Effector memory CD4-positive, alpha-beta T cell (primary cell): ENCODE results near the gene SMARCD3.
A peak's percentile ranks its signal among the peaks of the same experiment; 100 is the strongest.

Experiments
- DNase-seq, 3 donors: peaks; one replicate each; pipeline ENCODE4 v3.0.0-alpha.2; 2020
- H3K27ac ChIP-seq: 2 replicates; pipeline ENCODE4 v1.7.0; 2013; ENCODE audit warnings: mild to moderate bottlenecking, low read length, moderate library complexity; ENCODE audit not compliant: insufficient read depth, poor library complexity, severe bottlenecking
- H3K27me3 ChIP-seq: replicated peaks from 2 replicates; pipeline ENCODE4 v1.7.0; 2013; ENCODE audit warnings: mild to moderate bottlenecking, low read length; ENCODE audit not compliant: insufficient read depth, control insufficient read depth, poor library complexity, severe bottlenecking
- H3K36me3 ChIP-seq: 2 replicates; pipeline ENCODE4 v1.7.0; 2013; ENCODE audit warnings: mild to moderate bottlenecking, low read length, moderate library complexity; ENCODE audit not compliant: control insufficient read depth, insufficient read depth
- H3K4me1 ChIP-seq: 2 replicates; pipeline ENCODE4 v1.7.0; 2013; ENCODE audit warnings: low read length, mild to moderate bottlenecking; ENCODE audit not compliant: control insufficient read depth, insufficient read depth, poor library complexity, severe bottlenecking
- H3K4me3 ChIP-seq: 2 replicates; pipeline ENCODE4 v1.7.0; 2013; ENCODE audit warnings: low read length, low read depth, mild to moderate bottlenecking; ENCODE audit not compliant: insufficient read depth, poor library complexity, severe bottlenecking
- H3K9me3 ChIP-seq: 2 replicates; pipeline ENCODE4 v1.7.0; 2013; ENCODE audit warnings: mild to moderate bottlenecking, low read length, moderate library complexity; ENCODE audit not compliant: control insufficient read depth

SMARCD3 gene

DNA sequence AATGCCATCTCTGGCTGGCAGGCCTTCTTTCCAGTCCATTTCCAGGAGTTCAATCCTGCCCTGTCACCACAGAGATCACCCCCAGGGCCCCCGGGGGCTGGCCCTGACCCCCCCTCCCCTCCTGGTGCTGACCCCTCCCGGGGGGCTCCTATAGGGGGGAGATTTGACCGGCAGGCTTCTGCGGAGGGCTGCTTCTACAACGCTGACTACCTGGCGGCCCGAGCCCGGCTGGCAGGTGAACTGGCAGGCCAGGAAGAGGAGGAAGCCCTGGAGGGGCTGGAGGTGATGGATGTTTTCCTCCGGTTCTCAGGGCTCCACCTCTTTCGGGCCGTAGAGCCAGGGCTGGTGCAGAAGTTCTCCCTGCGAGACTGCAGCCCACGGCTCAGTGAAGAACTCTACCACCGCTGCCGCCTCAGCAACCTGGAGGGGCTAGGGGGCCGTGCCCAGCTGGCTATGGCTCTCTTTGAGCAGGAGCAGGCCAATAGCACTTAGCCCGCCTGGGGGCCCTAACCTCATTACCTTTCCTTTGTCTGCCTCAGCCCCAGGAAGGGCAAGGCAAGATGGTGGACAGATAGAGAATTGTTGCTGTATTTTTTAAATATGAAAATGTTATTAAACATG lies 10.2 kb downstream of the SMARCD3 start:
- H3K27ac ChIP-seq = no peak overlapping the region
- DNase-seq = no peak
- peaks cover 15% of the 10 kb centered on the region for H3K4me1 ChIP-seq
- H3K9me3 ChIP-seq = no peaks in the 10 kb centered on the region
- no peaks in the 10 kb centered on the region for H3K27me3 ChIP-seq
- no peak overlapping the region for H3K4me3 ChIP-seq
- peaks cover 46% of the 10 kb centered on the region for H3K36me3 ChIP-seq

DNA sequence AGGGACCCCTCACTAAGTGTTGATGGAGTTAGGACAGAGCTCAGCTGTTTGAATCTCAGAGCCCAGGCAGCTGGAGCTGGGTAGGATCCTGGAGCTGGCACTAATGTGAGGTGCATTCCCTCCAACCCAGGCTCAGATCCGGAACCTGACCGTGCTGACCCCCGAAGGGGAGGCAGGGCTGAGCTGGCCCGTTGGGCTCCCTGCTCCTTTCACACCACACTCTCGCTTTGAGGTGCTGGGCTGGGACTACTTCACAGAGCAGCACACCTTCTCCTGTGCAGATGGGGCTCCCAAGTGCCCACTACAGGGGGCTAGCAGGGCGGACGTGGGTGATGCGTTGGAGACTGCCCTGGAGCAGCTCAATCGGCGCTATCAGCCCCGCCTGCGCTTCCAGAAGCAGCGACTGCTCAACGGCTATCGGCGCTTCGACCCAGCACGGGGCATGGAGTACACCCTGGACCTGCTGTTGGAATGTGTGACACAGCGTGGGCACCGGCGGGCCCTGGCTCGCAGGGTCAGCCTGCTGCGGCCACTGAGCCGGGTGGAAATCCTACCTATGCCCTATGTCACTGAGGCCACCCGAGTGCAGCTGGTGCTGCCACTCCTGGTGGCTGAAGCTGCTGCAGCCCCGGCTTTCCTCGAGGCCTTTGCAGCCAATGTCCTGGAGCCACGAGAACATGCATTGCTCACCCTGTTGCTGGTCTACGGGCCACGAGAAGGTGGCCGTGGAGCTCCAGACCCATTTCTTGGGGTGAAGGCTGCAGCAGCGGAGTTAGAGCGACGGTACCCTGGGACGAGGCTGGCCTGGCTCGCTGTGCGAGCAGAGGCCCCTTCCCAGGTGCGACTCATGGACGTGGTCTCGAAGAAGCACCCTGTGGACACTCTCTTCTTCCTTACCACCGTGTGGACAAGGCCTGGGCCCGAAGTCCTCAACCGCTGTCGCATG lies 11.0 kb downstream of the SMARCD3 start:
- no peak overlapping the region for H3K4me3 ChIP-seq
- no peak overlapping the region for H3K27ac ChIP-seq
- H3K27me3 ChIP-seq = no peaks in the 10 kb centered on the region
- H3K36me3 ChIP-seq = peaks cover 46% of the 10 kb centered on the region
- H3K9me3 ChIP-seq = no peaks in the 10 kb centered on the region
- DNase-seq = no peak
- peaks cover 13% of the 10 kb centered on the region for H3K4me1 ChIP-seq

DNA sequence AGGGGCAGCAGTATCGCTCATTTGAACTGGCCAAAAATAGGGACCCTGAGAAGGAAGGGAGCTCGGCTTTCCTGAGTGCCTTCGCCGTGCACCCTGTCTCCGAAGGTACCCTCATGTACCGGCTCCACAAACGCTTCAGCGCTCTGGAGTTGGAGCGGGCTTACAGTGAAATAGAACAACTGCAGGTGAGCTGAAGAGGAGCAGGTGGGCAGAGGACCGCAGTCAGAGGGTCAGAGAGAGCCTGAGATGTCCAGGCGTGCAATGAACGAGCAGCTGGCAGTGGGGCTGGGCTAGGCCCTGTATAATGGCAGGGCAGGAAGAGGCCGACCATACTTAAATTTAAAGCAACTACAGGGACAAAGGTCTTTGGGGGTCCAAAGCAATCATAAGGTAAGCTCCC lies 12.1 kb downstream of the SMARCD3 start:
- Histone ChIP-seq H3K27ac (no peak overlapping the region), H3K27me3 (no peaks in the 10 kb centered on the region), H3K4me1 (peaks cover 17% of the 10 kb centered on the region), H3K4me3 (no peak overlapping the region), H3K9me3 (no peaks in the 10 kb centered on the region), H3K36me3 (peaks cover 46% of the 10 kb centered on the region)
- DNase-seq = no peak

DNA sequence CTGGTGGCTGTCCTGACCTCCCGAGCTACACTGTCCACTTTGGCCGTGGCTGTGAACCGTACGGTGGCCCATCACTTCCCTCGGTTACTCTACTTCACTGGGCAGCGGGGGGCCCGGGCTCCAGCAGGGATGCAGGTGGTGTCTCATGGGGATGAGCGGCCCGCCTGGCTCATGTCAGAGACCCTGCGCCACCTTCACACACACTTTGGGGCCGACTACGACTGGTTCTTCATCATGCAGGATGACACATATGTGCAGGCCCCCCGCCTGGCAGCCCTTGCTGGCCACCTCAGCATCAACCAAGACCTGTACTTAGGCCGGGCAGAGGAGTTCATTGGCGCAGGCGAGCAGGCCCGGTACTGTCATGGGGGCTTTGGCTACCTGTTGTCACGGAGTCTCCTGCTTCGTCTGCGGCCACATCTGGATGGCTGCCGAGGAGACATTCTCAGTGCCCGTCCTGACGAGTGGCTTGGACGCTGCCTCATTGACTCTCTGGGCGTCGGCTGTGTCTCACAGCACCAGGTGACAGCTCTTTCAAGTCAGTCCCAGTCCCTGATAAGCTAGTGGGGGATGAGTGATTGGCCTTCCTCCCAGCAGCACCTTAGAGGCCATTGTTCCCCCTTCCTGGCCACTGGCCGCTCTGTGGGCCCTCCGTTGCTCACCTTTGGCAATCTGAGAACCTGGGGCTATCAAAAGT lies 13.3 kb downstream of the SMARCD3 start:
- Histone ChIP-seq H3K27ac (no peak overlapping the region), H3K4me1 (peaks cover 17% of the 10 kb centered on the region), H3K9me3 (no peaks in the 10 kb centered on the region), H3K36me3 (peaks cover 46% of the 10 kb centered on the region), H3K27me3 (no peaks in the 10 kb centered on the region), H3K4me3 (no peak overlapping the region)
- DNase-seq = no peak

DNA sequence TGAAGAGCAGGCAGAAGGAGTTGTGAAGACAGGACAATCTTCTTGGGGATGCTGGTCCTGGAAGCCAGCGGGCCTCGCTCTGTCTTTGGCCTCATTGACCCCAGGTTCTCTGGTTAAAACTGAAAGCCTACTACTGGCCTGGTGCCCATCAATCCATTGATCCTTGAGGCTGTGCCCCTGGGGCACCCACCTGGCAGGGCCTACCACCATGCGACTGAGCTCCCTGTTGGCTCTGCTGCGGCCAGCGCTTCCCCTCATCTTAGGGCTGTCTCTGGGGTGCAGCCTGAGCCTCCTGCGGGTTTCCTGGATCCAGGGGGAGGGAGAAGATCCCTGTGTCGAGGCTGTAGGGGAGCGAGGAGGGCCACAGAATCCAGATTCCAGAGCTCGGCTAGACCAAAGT lies 14.7 kb downstream of the SMARCD3 start:
- peaks cover 17% of the 10 kb centered on the region for H3K4me1 ChIP-seq
- H3K9me3 ChIP-seq = no peaks in the 10 kb centered on the region
- H3K27me3 ChIP-seq = no peaks in the 10 kb centered on the region
- peaks cover 40% of the 10 kb centered on the region for H3K36me3 ChIP-seq
- no peak overlapping the region for H3K27ac ChIP-seq
- peak overlapping the region; percentile 98 for H3K4me3 ChIP-seq
- DNase-seq = no peak

DNA sequence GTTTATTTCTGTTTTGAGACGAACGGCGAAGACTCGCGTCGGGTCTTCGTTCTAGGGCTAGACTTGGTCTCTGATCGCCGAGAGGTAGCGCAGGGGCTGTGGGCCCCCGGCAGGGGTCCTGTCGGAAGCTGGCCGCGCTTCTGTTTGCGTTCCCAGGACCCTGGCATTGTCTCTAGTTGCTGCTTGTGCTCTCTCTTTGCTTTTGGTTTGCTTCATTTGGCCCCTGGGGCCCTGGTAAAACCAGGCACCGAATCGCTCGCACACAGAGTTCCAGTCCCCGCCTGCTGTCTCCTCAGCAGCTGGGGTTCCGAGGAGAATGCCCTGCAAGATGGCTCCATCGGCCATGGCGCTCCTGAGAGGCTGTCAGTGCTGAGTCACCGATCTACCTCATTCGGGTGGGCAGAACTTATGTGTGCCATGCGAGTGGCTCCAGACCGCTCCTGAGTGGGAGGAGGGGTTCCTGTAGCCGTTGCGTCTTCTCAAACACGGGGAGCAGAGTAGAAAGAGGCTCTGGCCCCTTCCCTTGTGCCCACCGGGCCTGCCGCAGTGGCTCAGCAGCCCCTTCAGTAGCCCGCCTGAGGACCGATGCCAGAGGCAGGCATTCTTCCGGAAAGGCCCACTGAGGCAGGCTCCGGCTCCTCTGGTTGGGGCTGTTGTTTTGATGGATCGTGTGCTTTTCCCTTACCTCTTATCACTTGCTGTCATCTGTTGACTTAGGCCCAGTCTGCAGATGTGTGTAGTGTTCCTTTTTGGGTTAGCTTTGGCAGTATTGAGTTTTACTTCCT lies 15.4 kb downstream of the SMARCD3 start:
- Histone ChIP-seq H3K36me3 (peaks cover 33% of the 10 kb centered on the region), H3K27ac (peak overlapping the region; percentile 73), H3K4me1 (peaks cover 17% of the 10 kb centered on the region), H3K27me3 (no peaks in the 10 kb centered on the region), H3K9me3 (no peaks in the 10 kb centered on the region), H3K4me3 (peak overlapping the region; percentile 98)
- peak; percentile 47 to 55 (median 48) for DNase-seq

DNA sequence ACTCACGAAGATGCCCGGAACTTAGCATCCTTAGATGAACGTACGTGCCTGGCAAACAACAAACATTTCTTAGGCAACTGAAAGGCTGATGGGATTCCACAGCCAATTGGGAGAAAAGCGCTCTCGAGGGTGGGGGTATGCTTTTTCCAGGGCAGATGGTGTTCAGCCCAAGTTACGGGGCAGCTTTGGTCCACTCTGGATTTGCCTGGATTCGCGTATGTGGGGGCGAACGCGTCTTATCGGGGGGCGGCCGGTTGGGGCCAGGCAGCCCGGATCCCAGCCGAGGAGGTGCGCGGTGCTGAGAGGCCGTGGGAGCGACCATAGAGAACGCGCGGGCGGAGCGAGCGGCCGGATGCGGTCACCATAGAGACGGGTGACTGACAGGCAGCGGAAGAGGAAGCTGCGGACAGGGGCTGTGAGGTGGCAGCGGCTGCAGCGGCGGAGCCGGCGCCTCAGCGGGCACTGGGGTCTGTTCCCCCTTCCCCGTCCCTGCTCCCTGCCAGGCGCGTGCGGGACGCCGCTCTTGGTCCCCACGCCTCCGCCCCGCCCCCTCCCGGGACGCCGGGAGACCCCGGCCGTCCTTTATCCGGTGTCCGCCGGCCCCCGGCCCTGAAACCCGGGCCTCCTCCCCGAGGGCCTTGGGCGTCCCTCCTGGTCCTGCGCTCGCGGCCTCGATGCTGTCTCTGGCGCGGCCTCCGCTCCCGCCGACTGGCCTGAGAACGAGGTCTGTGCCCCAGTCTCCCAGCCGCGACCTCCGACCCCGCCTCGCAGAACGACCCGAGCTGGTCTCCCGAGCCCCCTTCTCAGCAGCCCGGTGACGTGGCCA lies 16.2 kb downstream of the SMARCD3 start, which contains the start of gene CHPF2:
Gene CHPF2, plus strand, starts transcription at position 393 of the 826 bp plus-strand sequence. CDS start 1,529 bp downstream, outside the sequence.
- H3K27ac ChIP-seq = peak within 1 kb of the TSS; percentile 73
- H3K36me3 ChIP-seq = peaks cover 25% of the 10 kb centered on the region
- DNase-seq = peak; percentile 78 to 84 (median 81)
- H3K4me3 ChIP-seq = peak within 1 kb of the TSS; percentile 98
- peaks cover 17% of the 10 kb centered on the region for H3K4me1 ChIP-seq
- H3K27me3 ChIP-seq = no peaks in the 10 kb centered on the region
- no peaks in the 10 kb centered on the region for H3K9me3 ChIP-seq

DNA sequence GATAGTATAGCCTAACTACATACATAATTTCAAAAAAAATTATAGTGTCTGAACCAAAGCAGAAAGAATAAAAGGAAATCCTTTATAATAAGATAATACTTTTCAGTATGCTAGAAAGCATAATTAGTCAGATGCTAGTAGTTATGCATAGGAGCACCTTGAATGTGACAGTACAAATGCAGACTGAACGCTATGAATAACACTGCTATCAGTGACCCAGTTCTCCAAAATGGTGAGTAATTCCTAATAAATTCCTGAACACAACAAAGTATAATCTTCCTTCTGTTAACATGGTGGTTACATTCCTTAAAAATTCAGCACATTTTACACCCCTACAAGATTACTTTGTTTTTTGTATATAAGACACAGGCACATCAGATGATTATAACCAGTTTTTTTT lies 17.4 kb downstream of the SMARCD3 start:
- Histone ChIP-seq H3K9me3 (no peaks in the 10 kb centered on the region), H3K27me3 (no peaks in the 10 kb centered on the region), H3K4me1 (peaks cover 24% of the 10 kb centered on the region), H3K36me3 (peaks cover 14% of the 10 kb centered on the region), H3K27ac (no peak overlapping the region), H3K4me3 (no peak overlapping the region)
- DNase-seq = no peak

DNA sequence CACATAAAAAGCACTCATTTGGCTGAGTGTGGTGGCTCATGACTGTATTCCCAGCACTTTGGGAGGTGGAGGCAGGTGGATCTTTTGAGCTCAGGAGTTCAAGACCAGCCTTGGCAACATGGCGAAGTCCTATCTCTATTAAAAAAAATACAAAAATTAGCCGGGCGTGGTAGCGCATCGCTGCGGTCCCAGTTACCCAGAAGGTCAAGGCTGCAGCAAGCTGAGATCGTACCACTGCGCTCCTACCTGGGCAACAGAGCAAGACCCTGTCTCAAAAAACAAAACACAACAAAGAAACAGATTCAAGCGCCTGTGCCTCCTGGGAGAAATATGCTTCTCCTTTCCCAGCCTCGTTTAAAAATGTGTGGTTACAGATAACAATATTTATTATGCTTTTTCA lies 19.2 kb downstream of the SMARCD3 start:
- H3K36me3 ChIP-seq = peaks cover 6% of the 10 kb centered on the region
- peaks cover 26% of the 10 kb centered on the region for H3K4me1 ChIP-seq
- DNase-seq = no peak
- H3K9me3 ChIP-seq = no peaks in the 10 kb centered on the region
- H3K4me3 ChIP-seq = no peak overlapping the region
- H3K27me3 ChIP-seq = no peaks in the 10 kb centered on the region
- no peak overlapping the region for H3K27ac ChIP-seq
